ENCODE results near the gene NOL4L. TPM values are rescaled to one million over a fixed set of nuclear protein-coding genes. Genes with fewer than 3 reads are reported as not detected.
A peak's percentile ranks its signal among the peaks of the same experiment; 100 is the strongest.

The NOL4L gene
- total and polyA plus RNA-seq, 2 experiments from 2014 or later: 35.6 to 42.9 TPM

DNA sequence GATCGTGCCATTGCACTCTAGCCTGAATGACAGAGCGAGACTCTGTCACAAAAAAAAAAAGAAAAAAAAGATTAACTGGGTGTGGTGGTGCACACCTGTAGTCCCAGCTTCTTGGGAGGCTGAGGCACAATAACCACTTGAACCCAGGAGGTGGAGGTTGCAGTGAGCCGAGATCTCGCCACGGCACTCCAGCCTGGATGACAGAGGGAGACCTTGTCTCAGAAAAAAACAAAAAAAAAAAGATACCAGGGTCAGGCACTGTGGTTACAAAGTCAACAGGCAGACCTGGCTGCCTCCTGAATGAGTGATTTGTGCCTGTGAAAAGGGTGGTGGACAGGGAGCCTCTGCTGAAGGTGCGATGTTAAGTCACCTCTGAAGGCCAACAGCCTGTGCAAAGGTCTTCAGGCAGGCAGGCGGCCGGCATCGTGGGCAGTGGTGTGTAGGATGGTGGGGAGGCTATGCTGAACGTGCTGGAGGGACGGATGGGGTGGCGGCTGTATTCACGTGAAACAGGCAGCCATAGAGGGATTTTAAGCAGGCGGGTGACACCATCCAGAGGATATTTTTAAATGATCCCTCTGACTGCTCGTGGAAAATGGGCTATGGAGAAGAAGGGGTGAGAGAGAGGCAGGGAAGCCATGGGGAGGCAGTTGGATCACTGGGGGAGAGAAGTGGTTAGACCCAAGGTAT is 41.4 kb downstream of the NOL4L start:
- Histone ChIP-seq H3K36me3 (replicated peaks; ENCODE audit: insufficient read depth, low read depth) (no peaks in the 10 kb centered on the region), H3K27me3 (no peaks in the 10 kb centered on the region), H3K9me2 (replicated peaks; ENCODE audit: insufficient read depth) (no peaks in the 10 kb centered on the region), H3K4me3 (no peak overlapping the region), H3K27ac (no peak overlapping the region), H3K79me2 (peaks cover 21% of the 10 kb centered on the region), H3K9me3 (ENCODE audit: low read depth) (no peaks in the 10 kb centered on the region), H3K4me1 (ENCODE audit: insufficient read depth) (peaks cover 38% of the 10 kb centered on the region), H2AFZ (no peak overlapping the region), H4K20me1 (ENCODE audit: insufficient read depth, poor library complexity, severe bottlenecking) (no peaks in the 10 kb centered on the region), H3K4me2 (no peak overlapping the region)
- TF ChIP-seq, protein P1, sequence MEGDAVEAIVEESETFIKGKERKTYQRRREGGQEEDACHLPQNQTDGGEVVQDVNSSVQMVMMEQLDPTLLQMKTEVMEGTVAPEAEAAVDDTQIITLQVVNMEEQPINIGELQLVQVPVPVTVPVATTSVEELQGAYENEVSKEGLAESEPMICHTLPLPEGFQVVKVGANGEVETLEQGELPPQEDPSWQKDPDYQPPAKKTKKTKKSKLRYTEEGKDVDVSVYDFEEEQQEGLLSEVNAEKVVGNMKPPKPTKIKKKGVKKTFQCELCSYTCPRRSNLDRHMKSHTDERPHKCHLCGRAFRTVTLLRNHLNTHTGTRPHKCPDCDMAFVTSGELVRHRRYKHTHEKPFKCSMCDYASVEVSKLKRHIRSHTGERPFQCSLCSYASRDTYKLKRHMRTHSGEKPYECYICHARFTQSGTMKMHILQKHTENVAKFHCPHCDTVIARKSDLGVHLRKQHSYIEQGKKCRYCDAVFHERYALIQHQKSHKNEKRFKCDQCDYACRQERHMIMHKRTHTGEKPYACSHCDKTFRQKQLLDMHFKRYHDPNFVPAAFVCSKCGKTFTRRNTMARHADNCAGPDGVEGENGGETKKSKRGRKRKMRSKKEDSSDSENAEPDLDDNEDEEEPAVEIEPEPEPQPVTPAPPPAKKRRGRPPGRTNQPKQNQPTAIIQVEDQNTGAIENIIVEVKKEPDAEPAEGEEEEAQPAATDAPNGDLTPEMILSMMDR (IDR thresholded peaks at IDR 0.05; ENCODE audit: poor library complexity): no peak
- TF ChIP-seq EZH2phosphoT487 (IDR thresholded peaks at IDR 0.05; ENCODE audit: low read depth, severe bottlenecking, unreplicated experiment): no peak
- TF ChIP-seq EZH2 (IDR thresholded peaks at IDR 0.05; ENCODE audit: borderline replicate concordance): no peak
- WGBS (ENCODE audit: low lambda C conversion rate, missing lambda C conversion rate): 88% methylated on average over 15 of the region's 15 CpGs
- no peak for DNase-seq (ENCODE audit: low spot score)

DNA sequence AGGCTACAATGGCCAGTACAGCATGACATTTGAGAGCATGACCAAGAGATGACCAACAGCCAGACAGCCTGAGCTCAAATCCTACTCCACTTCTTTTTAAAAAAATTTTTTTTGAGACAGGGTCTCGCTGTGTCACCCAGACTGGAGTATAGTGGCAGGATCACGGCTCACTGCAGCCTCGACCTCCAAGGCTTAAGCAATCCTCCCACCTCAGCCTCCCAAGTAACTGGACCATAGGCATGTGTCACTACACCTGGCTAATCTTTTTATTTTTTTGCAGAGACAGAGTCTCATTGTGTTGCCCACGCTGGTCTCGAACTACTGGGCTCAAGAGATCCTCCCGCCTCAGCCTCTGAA is 42.9 kb downstream of the NOL4L start:
- peaks cover 51% of the 10 kb centered on the region for H3K4me1 ChIP-seq (ENCODE audit: insufficient read depth)
- no peak overlapping the region for H2AFZ ChIP-seq
- no peaks in the 10 kb centered on the region for H3K9me3 ChIP-seq (ENCODE audit: low read depth)
- H3K27ac ChIP-seq: no peak overlapping the region
- 94% methylated on average over 6 of the region's 6 CpGs for WGBS (ENCODE audit: low lambda C conversion rate, missing lambda C conversion rate)
- H3K4me2 ChIP-seq: no peak overlapping the region
- no peaks in the 10 kb centered on the region for H3K36me3 ChIP-seq (replicated peaks; ENCODE audit: insufficient read depth, low read depth)
- H3K9me2 ChIP-seq (replicated peaks; ENCODE audit: insufficient read depth): no peaks in the 10 kb centered on the region
- peaks cover 18% of the 10 kb centered on the region for H3K79me2 ChIP-seq
- TF ChIP-seq EZH2phosphoT487 (IDR thresholded peaks at IDR 0.05; ENCODE audit: low read depth, severe bottlenecking, unreplicated experiment): no peak
- TF ChIP-seq, protein P1 (IDR thresholded peaks at IDR 0.05; ENCODE audit: poor library complexity): no peak
- H3K27me3 ChIP-seq: no peaks in the 10 kb centered on the region
- no peaks in the 10 kb centered on the region for H4K20me1 ChIP-seq (ENCODE audit: insufficient read depth, poor library complexity, severe bottlenecking)
- no peak overlapping the region for H3K4me3 ChIP-seq
- DNase-seq (ENCODE audit: low spot score): no peak

DNA sequence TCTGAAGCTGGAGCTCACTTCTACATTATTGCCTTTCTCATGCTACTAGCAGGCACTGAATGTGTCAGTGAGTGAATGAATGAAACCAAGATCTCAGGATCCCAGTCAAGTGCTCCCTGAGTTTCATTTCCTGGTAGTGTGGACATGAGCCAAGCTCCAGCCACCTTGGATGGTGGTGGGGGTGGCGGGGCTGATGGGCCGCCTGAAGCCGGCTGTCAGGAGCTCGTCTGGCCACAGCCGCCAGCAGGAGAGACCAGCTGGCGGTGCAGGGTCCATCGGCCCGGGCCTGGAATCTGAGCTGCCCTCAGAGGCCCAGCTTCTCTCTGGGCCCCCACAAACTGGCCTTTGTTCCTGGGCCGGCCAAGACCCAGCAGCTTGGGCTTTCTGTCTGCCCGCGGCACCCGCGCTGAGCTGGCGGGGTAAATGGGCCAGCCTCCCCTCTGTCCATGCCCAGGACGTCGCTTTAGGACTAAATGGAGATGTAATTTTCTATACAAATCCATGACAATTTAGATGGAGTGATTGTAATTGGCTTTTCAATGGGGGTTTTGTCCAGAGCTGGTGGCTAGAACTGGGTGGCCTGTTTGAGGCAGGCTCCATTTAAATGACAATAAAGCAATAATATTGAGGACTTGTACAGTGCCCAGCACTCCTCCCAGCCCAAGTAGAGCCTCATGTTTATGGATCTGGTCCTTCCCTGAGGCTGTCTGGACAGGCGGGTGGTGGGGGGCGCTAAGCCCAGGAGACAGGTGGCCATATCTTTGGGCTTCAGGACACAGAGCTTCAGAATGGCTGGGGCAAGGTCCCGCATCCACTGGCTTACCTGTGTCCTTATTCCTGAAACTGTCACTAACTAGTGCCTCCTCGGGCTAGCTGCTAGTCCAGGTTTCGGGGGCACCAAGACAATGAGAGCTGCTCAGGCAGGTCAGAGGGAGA is 43.5 kb downstream of the NOL4L start:
- Histone ChIP-seq H3K27ac (no peak overlapping the region), H4K20me1 (ENCODE audit: insufficient read depth, poor library complexity, severe bottlenecking) (no peaks in the 10 kb centered on the region), H3K79me2 (peaks cover 16% of the 10 kb centered on the region), H3K9me3 (ENCODE audit: low read depth) (no peaks in the 10 kb centered on the region), H2AFZ (no peak overlapping the region), H3K4me1 (ENCODE audit: insufficient read depth) (peaks cover 55% of the 10 kb centered on the region), H3K4me2 (no peak overlapping the region), H3K36me3 (replicated peaks; ENCODE audit: insufficient read depth, low read depth) (no peaks in the 10 kb centered on the region), H3K27me3 (no peaks in the 10 kb centered on the region), H3K4me3 (no peak overlapping the region), H3K9me2 (replicated peaks; ENCODE audit: insufficient read depth) (no peaks in the 10 kb centered on the region)
- TF ChIP-seq EZH2 (IDR thresholded peaks at IDR 0.05; ENCODE audit: borderline replicate concordance) (no peak), EZH2phosphoT487 (IDR thresholded peaks at IDR 0.05; ENCODE audit: low read depth, severe bottlenecking, unreplicated experiment) (no peak)
- TF ChIP-seq, protein P1 (IDR thresholded peaks at IDR 0.05; ENCODE audit: poor library complexity): no peak
- peak; percentile 61 for DNase-seq (ENCODE audit: low spot score)
- 77% methylated on average over 21 of the region's 21 CpGs for WGBS (ENCODE audit: low lambda C conversion rate, missing lambda C conversion rate)
